B cell (primary cell): ENCODE results near the gene WBP1. TPM values are rescaled to one million over a fixed set of nuclear protein-coding genes. Genes with fewer than 3 reads are reported as not detected.

ENCODE experiments used
- ATAC-seq: fragments of 200-7000 bp; cut with Tn5 transposase; one replicate; pipeline ENCODE4 v1.10.0; 2021; ENCODE audit warnings: low read depth, mild to moderate bottlenecking, moderate number of reproducible peaks, moderate library complexity
- CTCF ChIA-PET: fragments of 350-600 bp; sonication (Branson Sonifier 250); formaldehyde crosslinking; loops from one replicate; lab custom pipeline; 2021; ENCODE audit warnings: antibody characterized with exemption, inconsistent platforms; lab: Charles Lee
- POLR2A ChIA-PET: fragments of 350-600 bp; sonication (Branson Sonifier 250); formaldehyde crosslinking; loops from one replicate; lab custom pipeline; 2021; ENCODE audit warnings: antibody characterized with exemption; lab: Charles Lee
- DNase-seq: peaks from one replicate; pipeline ENCODE4 v3.0.0; 2013
- H2AFZ ChIP-seq: 2 replicates; pipeline ENCODE4 v1.6.1; 2012; ENCODE audit warnings: mild to moderate bottlenecking, low read depth, low read length; ENCODE audit not compliant: insufficient read depth, poor library complexity, severe bottlenecking
- H3K27ac ChIP-seq, 2 donors: 1 replicate in 1 of 2; 2 replicates in 1 of 2; pipeline ENCODE4 v1.5.1; 2012 to 2013; ENCODE audit warnings: low read length in 2 of 2, mild to moderate bottlenecking in 2 of 2, moderate library complexity in 1 of 2
- H3K27me3 ChIP-seq, 4 experiments: fragments of 200-600 bp in 1 of 4; sonication (generic) in 1 of 4; replicated peaks in 1 of 4; 1 replicate in 2 of 4; 2 replicates in 2 of 4; pipeline versions ENCODE4 v1.6.1 to v1.7.0; 2013 to 2016; ENCODE audit warnings: low read length in 3 of 4, mild to moderate bottlenecking in 2 of 4, mixed read lengths in 1 of 4, moderate library complexity in 1 of 4; ENCODE audit not compliant: insufficient read depth in 4 of 4, control insufficient read depth in 3 of 4; ENCODE audit errors: control extremely low read depth in 1 of 4
- H3K36me3 ChIP-seq, 2 experiments: replicated peaks in 1 of 2; 1 replicate in 1 of 2; 2 replicates in 1 of 2; pipeline versions ENCODE4 v1.6.1 to v1.7.1; 2013; ENCODE audit warnings: low read length in 1 of 2; ENCODE audit not compliant: insufficient read depth in 2 of 2, control insufficient read depth in 1 of 2; ENCODE audit errors: control extremely low read depth in 1 of 2, extremely low read depth in 1 of 2
- H3K4me1 ChIP-seq, 2 donors: fragments of 200-600 bp in 1 of 2; sonication (generic) in 1 of 2; 1 replicate in 1 of 2; 2 replicates in 1 of 2; pipeline versions ENCODE4 v1.5.1 to v1.6.1; 2013 to 2017; ENCODE audit warnings: low read length in 2 of 2; ENCODE audit not compliant: control insufficient read depth in 2 of 2, insufficient read depth in 2 of 2
- H3K4me2 ChIP-seq: replicated peaks from 2 replicates; pipeline ENCODE3; 2012; ENCODE audit warnings: mild to moderate bottlenecking, low read depth, low read length; ENCODE audit not compliant: poor library complexity, severe bottlenecking
- H3K4me3 ChIP-seq, 5 experiments: fragments of 200-600 bp in 1 of 5; sonication (generic) in 1 of 5; 1 replicate in 3 of 5; 2 replicates in 2 of 5; pipeline versions ENCODE4 v1.5.1 to v1.7.0; 2011 to 2016; ENCODE audit warnings: low read length in 4 of 5, mild to moderate bottlenecking in 4 of 5, low read depth in 2 of 5, control low read depth in 1 of 5, moderate library complexity in 1 of 5; ENCODE audit not compliant: insufficient read depth in 1 of 5; ENCODE audit errors: control extremely low read depth in 1 of 5, extremely low read depth in 1 of 5
- H3K79me2 ChIP-seq: fragments of 200-600 bp; sonication (generic); one replicate; pipeline ENCODE4 v1.6.0; 2016; ENCODE audit warnings: low read length; ENCODE audit not compliant: control insufficient read depth, insufficient read depth
- H3K9ac ChIP-seq: fragments of 200-600 bp; sonication (generic); 2 replicates; pipeline ENCODE4 v1.6.1; 2017; ENCODE audit warnings: mild to moderate bottlenecking, low read length, moderate library complexity
- H3K9me3 ChIP-seq, 3 donors: one replicate each; pipeline versions ENCODE4 v1.6.1 to v1.7.1; 2013; ENCODE audit warnings: low read length in 2 of 3; ENCODE audit not compliant: control insufficient read depth in 2 of 3, insufficient read depth in 1 of 3; ENCODE audit errors: control extremely low read depth in 1 of 3
- H4K20me1 ChIP-seq: 2 replicates; pipeline ENCODE4 v1.6.0; 2012; ENCODE audit warnings: mild to moderate bottlenecking, low read length; ENCODE audit not compliant: insufficient read depth, control insufficient read depth, poor library complexity, severe bottlenecking
- H3K27ac Mint-ChIP-seq: one replicate; pipeline ENCODE4 v1.8.0; 2021; ENCODE audit warnings: mixed read lengths
- H3K27me3 Mint-ChIP-seq: one replicate; pipeline ENCODE4 v1.8.0; 2021; ENCODE audit warnings: mixed read lengths
- H3K4me1 Mint-ChIP-seq: one replicate; pipeline ENCODE4 v1.8.0; 2021; ENCODE audit warnings: mixed read lengths
- H3K4me3 Mint-ChIP-seq: one replicate; pipeline ENCODE4 v1.8.0; 2021; ENCODE audit warnings: mixed read lengths
- H3K9me3 Mint-ChIP-seq: one replicate; pipeline ENCODE4 v1.8.0; 2022; ENCODE audit warnings: mixed read lengths; ENCODE audit not compliant: insufficient read depth
- EZH2 ChIP-seq: IDR thresholded peaks from 2 replicates; pipeline ENCODE4 v1.6.1; 2012; ENCODE audit warnings: borderline replicate concordance, low read depth, mild to moderate bottlenecking, moderate library complexity, low read length; ENCODE audit not compliant: insufficient read depth, poor library complexity, severe bottlenecking
- WGBS: methylation state at CpG from one replicate; pipeline ENCODE4 v1.1.5; 2013; ENCODE audit warnings: missing lambda C conversion rate; ENCODE audit not compliant: insufficient coverage; 5-methylcytosine and 5-hydroxymethylcytosine counted together
- intact Hi-C: fragments of 100-400 bp; cut with micrococcal nuclease; formaldehyde crosslinking; loops from one replicate; pipeline ENCODE4 v1.10.0; 2022
- polyA plus RNA-seq: library from polyadenylated mRNA; depleted of rRNA; stranded (reverse); fragments of >200 nt; gene quantifications from 2 replicates; pipeline ENCODE4 v1.2.3, GENCODE V29; 2012
- total RNA-seq, 2 donors: library from RNA; stranded (reverse); fragments of 120-200 nt in 1 of 2; gene quantifications; 1 replicate in 1 of 2; 2 replicates in 1 of 2; pipeline versions ENCODE4 v1.2.3 to v1.2.4, GENCODE V29; 2013 to 2022
- TF ChIP-seq, protein P1 (sequence below): fragments of 200-600 bp; IDR thresholded peaks from one replicate; pipeline ENCODE4 v1.8.0; 2022; ENCODE audit warnings: antibody characterized with exemption, mild to moderate bottlenecking

WBP1 gene
- total and polyA plus RNA-seq, 2 donors (not counting 1 experiment from before 2014, with no cell fraction given): 98.4 to 207 TPM

DNA sequence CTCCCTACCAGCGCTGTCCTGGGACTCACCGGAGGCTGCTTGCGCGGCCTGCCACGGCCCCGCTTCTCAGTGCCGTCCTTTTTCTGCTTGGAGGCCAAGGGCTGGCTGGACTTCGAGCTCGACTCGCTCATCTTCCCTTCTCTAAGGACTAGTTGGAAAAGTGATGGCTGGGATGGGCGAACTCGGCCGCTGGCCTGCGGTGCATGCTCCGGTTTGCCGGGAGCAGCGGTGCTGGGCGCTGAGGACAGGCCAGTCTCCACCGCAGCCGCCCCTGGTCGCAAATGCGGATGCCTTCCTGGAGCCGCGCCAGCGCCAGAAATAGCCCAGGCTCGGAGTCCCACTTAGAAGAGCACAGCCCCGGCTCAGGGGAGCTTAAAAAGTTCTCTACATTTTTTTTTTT is 39.9 kb upstream of the WBP1 start:
- Mint-ChIP-seq H3K4me3 (no peak overlapping the region), H3K4me1 (peaks cover 62% of the 10 kb centered on the region), H3K27ac (no peak overlapping the region), H3K9me3 (no peaks in the 10 kb centered on the region), H3K27me3 (no peaks in the 10 kb centered on the region)
- DNase-seq: no peak
- no peak overlapping the region for H3K27ac ChIP-seq
- intact Hi-C loops: no loop called here
- H3K4me2 ChIP-seq: no peak overlapping the region
- H4K20me1 ChIP-seq: no peaks in the 10 kb centered on the region
- H3K4me3 ChIP-seq: no peak overlapping the region
- H3K27me3 ChIP-seq: no peaks in the 10 kb centered on the region
- no peak overlapping the region for H3K9ac ChIP-seq
- WGBS: over 99% methylated on average over 21 of the region's 27 CpGs
- H3K36me3 ChIP-seq: no peaks in the 10 kb centered on the region
- no peaks in the 10 kb centered on the region for H3K9me3 ChIP-seq
- peaks cover 48 to 71% of the 10 kb centered on the region in 2 donors for H3K4me1 ChIP-seq
- TF ChIP-seq EZH2: no peak
- TF ChIP-seq, protein P1, sequence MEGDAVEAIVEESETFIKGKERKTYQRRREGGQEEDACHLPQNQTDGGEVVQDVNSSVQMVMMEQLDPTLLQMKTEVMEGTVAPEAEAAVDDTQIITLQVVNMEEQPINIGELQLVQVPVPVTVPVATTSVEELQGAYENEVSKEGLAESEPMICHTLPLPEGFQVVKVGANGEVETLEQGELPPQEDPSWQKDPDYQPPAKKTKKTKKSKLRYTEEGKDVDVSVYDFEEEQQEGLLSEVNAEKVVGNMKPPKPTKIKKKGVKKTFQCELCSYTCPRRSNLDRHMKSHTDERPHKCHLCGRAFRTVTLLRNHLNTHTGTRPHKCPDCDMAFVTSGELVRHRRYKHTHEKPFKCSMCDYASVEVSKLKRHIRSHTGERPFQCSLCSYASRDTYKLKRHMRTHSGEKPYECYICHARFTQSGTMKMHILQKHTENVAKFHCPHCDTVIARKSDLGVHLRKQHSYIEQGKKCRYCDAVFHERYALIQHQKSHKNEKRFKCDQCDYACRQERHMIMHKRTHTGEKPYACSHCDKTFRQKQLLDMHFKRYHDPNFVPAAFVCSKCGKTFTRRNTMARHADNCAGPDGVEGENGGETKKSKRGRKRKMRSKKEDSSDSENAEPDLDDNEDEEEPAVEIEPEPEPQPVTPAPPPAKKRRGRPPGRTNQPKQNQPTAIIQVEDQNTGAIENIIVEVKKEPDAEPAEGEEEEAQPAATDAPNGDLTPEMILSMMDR: no peak
- ATAC-seq: no peak
- POLR2A ChIA-PET: interaction anchor here (0.6 to 1.0 kb wide), 3 partner anchors 27 to 85 kb away, joined by 3 read pairs; no protein-coding TSS in a partner anchor
- CTCF ChIA-PET: no interaction called here
- peaks cover 4% of the 10 kb centered on the region for H3K79me2 ChIP-seq
- no peak overlapping the region for H2AFZ ChIP-seq

DNA sequence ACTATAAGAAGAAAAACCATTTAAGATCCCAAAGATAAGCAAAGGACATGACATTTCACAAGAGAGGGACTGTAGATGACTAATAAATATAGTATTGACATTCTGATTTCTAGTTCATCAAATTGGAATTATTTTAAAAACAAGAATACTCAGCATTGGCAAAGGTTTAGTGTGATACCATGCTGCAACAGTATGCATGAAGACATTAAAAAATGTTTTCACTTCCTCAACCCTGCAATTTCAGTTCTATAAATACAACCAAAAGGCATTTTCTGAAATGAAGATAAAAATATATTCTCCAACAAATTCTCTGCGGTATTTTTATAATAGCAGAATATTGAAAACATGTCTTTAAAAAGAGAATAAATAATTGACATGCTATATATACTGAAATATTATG is 38.9 kb upstream of the WBP1 start:
- no peak overlapping the region for H3K9ac ChIP-seq
- H3K36me3 ChIP-seq: peaks cover 0 to 2% of the 10 kb centered on the region in 2 experiments
- H3K27me3 ChIP-seq: no peaks in the 10 kb centered on the region
- peaks cover 4% of the 10 kb centered on the region for H3K79me2 ChIP-seq
- no peak overlapping the region for H2AFZ ChIP-seq
- H3K4me2 ChIP-seq: peak overlapping the region; percentile 59
- intact Hi-C loops: no loop called here
- POLR2A ChIA-PET: interaction anchor here (1.0 kb wide), 1 partner anchor 28 kb away, joined by 3 read pairs; no protein-coding TSS in a partner anchor
- H4K20me1 ChIP-seq: no peaks in the 10 kb centered on the region
- Mint-ChIP-seq H3K27ac (peak overlapping the region; percentile 46), H3K4me1 (peaks cover 55% of the 10 kb centered on the region), H3K9me3 (no peaks in the 10 kb centered on the region), H3K4me3 (peak overlapping the region; percentile 39), H3K27me3 (no peaks in the 10 kb centered on the region)
- ATAC-seq (no peak), DNase-seq (no peak)
- TF ChIP-seq, protein P1: no peak
- no peak for TF ChIP-seq EZH2
- CTCF ChIA-PET: interaction anchor here (0.8 kb wide), 1 partner anchor 33 kb away, joined by 3 read pairs; no protein-coding TSS in a partner anchor
- no peaks in the 10 kb centered on the region for H3K9me3 ChIP-seq
- no peak overlapping the region for H3K27ac ChIP-seq
- no CpG with 5 or more reads among the region's 1 CpG for WGBS
- H3K4me1 ChIP-seq: peaks cover 38 to 61% of the 10 kb centered on the region in 2 donors
- H3K4me3 ChIP-seq: peak overlapping the region in 1 of 5 experiments; percentile 18
